ENCODE measurements around the gene CXorf66. TPM values are rescaled to one million over a fixed set of nuclear protein-coding genes. Genes with fewer than 3 reads are reported as not detected.
A peak's percentile ranks its signal among the peaks of the same experiment; 100 is the strongest.
"Not testable (repeated sequence)": the region's sequence is repeated elsewhere in the genome, so short reads cannot be mapped to it uniquely, and the experiment has no call there.

CXorf66 gene
- total RNA-seq, 1 donor from 2014 or later = not detected

DNA sequence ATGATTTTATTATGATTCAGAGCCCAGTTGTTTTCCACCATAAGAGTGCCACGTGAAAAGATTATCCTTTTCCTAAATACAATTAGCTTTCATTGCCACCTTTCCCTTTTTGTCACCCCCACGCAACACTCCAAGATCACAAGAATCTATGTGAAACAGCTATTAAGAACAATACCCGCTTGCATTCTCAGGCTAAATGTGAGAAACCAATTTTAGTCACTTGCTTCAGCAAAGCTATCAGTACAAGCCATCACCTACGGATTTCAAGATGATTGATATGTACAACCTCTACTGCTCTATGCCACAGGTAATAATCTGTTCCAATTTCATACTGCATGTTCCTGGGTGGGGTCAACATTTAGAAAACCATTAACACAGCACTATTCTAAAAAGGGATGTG is 34.9 kb downstream of the CXorf66 start:
- no peak for DNase-seq (ENCODE audit: low spot score)
- TF ChIP-seq, protein P1, sequence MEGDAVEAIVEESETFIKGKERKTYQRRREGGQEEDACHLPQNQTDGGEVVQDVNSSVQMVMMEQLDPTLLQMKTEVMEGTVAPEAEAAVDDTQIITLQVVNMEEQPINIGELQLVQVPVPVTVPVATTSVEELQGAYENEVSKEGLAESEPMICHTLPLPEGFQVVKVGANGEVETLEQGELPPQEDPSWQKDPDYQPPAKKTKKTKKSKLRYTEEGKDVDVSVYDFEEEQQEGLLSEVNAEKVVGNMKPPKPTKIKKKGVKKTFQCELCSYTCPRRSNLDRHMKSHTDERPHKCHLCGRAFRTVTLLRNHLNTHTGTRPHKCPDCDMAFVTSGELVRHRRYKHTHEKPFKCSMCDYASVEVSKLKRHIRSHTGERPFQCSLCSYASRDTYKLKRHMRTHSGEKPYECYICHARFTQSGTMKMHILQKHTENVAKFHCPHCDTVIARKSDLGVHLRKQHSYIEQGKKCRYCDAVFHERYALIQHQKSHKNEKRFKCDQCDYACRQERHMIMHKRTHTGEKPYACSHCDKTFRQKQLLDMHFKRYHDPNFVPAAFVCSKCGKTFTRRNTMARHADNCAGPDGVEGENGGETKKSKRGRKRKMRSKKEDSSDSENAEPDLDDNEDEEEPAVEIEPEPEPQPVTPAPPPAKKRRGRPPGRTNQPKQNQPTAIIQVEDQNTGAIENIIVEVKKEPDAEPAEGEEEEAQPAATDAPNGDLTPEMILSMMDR (IDR thresholded peaks at IDR 0.05) = no peak
- Mint-ChIP-seq H3K4me3 (ENCODE audit: unreplicated experiment) (peak overlapping the region; percentile 74), H3K27ac (ENCODE audit: unreplicated experiment) (no peak overlapping the region), H3K4me1 (ENCODE audit: low read depth) (peaks cover 39% of the 10 kb centered on the region), H3K36me3 (ENCODE audit: low read depth) (no peaks in the 10 kb centered on the region), H3K27me3 (ENCODE audit: low read depth) (no peaks in the 10 kb centered on the region), H3K9me3 (ENCODE audit: low read depth) (no peaks in the 10 kb centered on the region)

DNA sequence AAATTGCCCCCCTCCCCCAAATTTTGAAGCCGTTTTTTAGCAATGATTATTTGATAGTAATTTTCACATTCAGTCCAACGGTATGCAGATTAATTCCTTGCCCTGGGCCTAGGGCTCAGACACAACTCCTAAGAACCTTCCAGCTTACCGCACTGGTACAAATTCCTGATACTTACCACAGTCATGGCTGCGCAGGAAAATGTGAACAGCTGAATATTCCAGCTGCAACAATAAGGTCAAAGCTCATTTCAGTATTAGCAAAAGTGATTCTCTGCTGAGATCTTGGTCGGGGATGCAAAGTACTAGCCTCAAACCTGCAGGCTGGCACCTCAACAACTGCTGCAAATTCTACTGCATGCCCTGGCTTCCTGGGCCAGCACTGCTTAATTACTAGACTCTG is 35.4 kb downstream of the CXorf66 start:
- Mint-ChIP-seq H3K36me3 (ENCODE audit: low read depth) (no peaks in the 10 kb centered on the region), H3K27me3 (ENCODE audit: low read depth) (no peaks in the 10 kb centered on the region), H3K4me3 (ENCODE audit: unreplicated experiment) (no peak overlapping the region), H3K9me3 (ENCODE audit: low read depth) (no peaks in the 10 kb centered on the region), H3K27ac (ENCODE audit: unreplicated experiment) (no peak overlapping the region), H3K4me1 (ENCODE audit: low read depth) (peaks cover 39% of the 10 kb centered on the region)
- no peak for DNase-seq (ENCODE audit: low spot score)
- TF ChIP-seq, protein P1 (IDR thresholded peaks at IDR 0.05) = no peak

DNA sequence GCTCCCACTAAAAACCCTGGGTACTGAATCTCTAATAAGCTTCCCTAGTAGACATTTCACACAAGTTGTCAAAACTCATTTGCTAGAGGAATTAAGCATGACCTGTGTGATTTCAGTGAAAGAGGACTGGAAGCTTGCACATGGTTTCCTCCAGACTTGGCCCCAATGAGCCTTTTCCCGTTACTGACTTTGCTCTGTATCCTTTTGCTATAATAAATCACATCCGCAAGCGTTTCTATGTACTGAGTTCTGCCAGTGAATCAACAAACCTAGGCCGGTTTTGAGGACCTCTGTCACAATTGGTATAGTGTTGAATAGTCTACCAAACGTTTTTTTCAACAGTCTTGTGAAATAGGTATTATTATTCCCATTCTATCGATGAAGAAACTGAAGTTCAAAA is 40.6 kb downstream of the CXorf66 start:
- no peak for DNase-seq (ENCODE audit: low spot score)
- Mint-ChIP-seq H3K27ac (ENCODE audit: unreplicated experiment) (no peak overlapping the region), H3K27me3 (ENCODE audit: low read depth) (no peaks in the 10 kb centered on the region), H3K36me3 (ENCODE audit: low read depth) (no peaks in the 10 kb centered on the region), H3K9me3 (ENCODE audit: low read depth) (no peaks in the 10 kb centered on the region), H3K4me3 (ENCODE audit: unreplicated experiment) (no peak overlapping the region), H3K4me1 (ENCODE audit: low read depth) (peaks cover 21% of the 10 kb centered on the region)
- TF ChIP-seq, protein P1 (IDR thresholded peaks at IDR 0.05) = no peak

DNA sequence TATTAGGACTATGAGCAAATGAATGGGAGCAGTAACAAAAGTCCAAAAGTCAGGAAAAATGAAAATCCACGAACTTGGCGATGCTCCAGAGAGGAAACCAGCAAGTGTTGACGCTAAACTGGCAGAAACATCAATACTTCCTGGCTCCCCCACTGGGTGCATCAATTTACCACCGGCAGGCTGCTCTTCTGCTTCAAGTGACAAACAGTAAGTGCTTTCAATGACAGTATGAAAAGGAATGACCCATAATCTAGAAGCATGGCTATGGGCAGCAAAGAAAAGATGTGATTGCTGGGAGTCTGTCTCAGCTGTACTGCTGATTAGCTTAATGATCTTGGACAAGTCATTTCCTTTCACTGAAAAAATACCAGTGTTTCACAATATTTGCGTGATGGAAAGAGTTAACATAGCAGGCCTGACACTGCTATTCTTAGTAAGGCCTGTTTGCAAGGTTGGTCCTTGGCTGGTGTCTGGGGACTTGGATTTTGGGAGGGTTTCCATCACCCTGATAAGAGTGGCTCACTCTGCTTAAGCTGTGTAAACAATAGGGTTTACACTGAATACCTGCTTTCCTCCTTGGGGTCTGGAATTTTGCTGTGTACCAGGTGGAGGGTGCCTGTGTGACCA is 41.1 kb downstream of the CXorf66 start:
- no peak for DNase-seq (ENCODE audit: low spot score)
- TF ChIP-seq, protein P1 (IDR thresholded peaks at IDR 0.05) = no peak
- Mint-ChIP-seq H3K4me3 (ENCODE audit: unreplicated experiment) (no peak overlapping the region), H3K9me3 (ENCODE audit: low read depth) (no peaks in the 10 kb centered on the region), H3K27ac (ENCODE audit: unreplicated experiment) (no peak overlapping the region), H3K36me3 (ENCODE audit: low read depth) (no peaks in the 10 kb centered on the region), H3K27me3 (ENCODE audit: low read depth) (no peaks in the 10 kb centered on the region), H3K4me1 (ENCODE audit: low read depth) (peaks cover 16% of the 10 kb centered on the region)

DNA sequence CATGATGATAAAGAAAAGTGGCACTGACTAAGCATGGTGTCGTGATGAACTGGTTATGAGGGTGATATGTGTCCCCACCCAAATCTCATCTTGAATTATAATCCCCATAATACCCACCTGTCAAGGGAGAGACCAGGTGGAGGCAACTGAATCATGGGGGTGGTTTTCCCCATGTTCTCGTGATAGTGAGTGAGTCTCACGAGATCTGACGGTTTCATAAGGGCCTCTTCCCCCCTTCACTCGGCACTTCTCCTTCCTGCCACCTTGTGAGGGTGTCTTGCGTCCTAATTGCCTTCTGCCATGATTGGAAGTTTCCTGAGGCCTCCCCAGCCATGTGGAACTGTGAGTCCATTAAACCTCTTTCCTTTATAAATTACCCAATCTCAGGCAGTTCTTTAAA is 44.2 kb downstream of the CXorf66 start:
- not testable (repeated sequence) for H3K27me3 Mint-ChIP-seq (ENCODE audit: low read depth); H3K36me3 Mint-ChIP-seq (ENCODE audit: low read depth); H3K4me1 Mint-ChIP-seq (ENCODE audit: low read depth); DNase-seq (ENCODE audit: low spot score); H3K27ac Mint-ChIP-seq (ENCODE audit: unreplicated experiment); H3K9me3 Mint-ChIP-seq (ENCODE audit: low read depth); H3K4me3 Mint-ChIP-seq (ENCODE audit: unreplicated experiment)

DNA sequence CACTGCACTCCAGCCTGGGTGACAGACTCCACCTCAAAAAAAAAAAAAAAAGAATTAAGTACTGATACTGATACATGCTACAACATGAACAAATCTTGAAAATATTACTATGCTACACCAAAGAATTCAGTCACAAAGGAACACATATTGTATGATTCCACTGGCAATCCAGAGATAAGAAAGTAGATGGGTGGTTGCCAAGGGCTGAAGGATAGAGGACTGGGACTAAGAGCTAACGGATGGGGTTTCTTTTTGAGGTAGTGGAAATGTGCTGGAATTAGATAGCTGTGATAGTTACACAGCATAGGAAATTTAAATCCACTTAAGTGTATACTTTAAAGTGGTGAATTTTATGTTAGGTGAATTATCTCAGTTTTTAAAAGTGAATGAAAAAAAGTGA is 45.0 kb downstream of the CXorf66 start:
- Mint-ChIP-seq H3K36me3 (ENCODE audit: low read depth) (no peaks in the 10 kb centered on the region), H3K4me3 (ENCODE audit: unreplicated experiment) (no peak overlapping the region), H3K27me3 (ENCODE audit: low read depth) (no peaks in the 10 kb centered on the region), H3K4me1 (ENCODE audit: low read depth) (no peaks in the 10 kb centered on the region), H3K9me3 (ENCODE audit: low read depth) (no peaks in the 10 kb centered on the region), H3K27ac (ENCODE audit: unreplicated experiment) (no peak overlapping the region)
- no peak for DNase-seq (ENCODE audit: low spot score)
- TF ChIP-seq, protein P1 (IDR thresholded peaks at IDR 0.05) = no peak

Measured in chondrocyte (in vitro differentiated cells).